Measurements from ENCODE around the gene PAGR1.

The PAGR1 gene

DNA sequence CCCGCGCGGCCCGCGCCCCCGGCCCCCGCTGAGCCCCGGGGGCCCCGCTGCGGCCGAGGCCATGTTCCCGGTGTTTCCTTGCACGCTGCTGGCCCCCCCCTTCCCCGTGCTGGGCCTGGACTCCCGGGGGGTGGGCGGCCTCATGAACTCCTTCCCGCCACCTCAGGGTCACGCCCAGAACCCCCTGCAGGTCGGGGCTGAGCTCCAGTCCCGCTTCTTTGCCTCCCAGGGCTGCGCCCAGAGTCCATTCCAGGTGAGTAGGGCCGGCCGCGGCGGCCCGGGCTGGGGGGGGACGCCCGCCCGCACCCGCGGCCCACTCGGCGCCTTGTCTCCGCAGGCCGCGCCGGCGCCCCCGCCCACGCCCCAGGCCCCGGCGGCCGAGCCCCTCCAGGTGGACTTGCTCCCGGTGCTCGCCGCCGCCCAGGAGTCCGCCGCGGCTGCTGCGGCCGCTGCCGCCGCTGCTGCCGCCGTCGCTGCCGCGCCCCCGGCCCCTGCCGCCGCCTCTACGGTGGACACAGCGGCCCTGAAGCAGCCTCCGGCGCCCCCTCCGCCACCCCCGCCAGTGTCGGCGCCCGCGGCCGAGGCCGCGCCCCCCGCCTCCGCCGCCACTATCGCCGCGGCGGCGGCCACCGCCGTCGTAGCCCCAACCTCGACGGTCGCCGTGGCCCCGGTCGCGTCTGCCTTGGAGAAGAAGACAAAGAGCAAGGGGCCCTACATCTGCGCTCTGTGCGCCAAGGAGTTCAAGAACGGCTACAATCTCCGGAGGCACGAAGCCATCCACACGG, 9.1 kb upstream of the PAGR1 start:
- H3K36me3 ChIP-seq (ENCODE audit: control insufficient read depth in 2 of 2, insufficient read depth in 2 of 2, low read length in 2 of 2): peaks cover 21 to 24% of the 10 kb centered on the region in 2 donors
- peaks cover 42 to 46% of the 10 kb centered on the region in 2 donors for H3K4me1 ChIP-seq (ENCODE audit: control insufficient read depth in 2 of 2, insufficient read depth in 2 of 2, low read length in 2 of 2)
- H3K4me3 ChIP-seq (ENCODE audit: low read length in 2 of 2): peak overlapping the region; percentile 69 to 82
- H3K9ac ChIP-seq (ENCODE audit: low read depth in 1 of 2, low read length in 2 of 2): peak overlapping the region; percentile 74 to 88
- no peaks in the 10 kb centered on the region for H3K9me3 ChIP-seq (ENCODE audit: control insufficient read depth in 2 of 2, low read length in 2 of 2)
- no peaks in the 10 kb centered on the region for H3K27me3 ChIP-seq (ENCODE audit: control insufficient read depth in 2 of 2, insufficient read depth in 2 of 2, low read length in 2 of 2)
- peak overlapping the region; percentile 94 to 97 for H3K27ac ChIP-seq (ENCODE audit: low read depth in 2 of 2, low read length in 2 of 2)

GRCh38 chr16:29807426-29808218, 8.3 kb upstream of the PAGR1 start:
- peaks cover 48 to 52% of the 10 kb centered on the region in 2 donors for H3K4me1 ChIP-seq (ENCODE audit: control insufficient read depth in 2 of 2, insufficient read depth in 2 of 2, low read length in 2 of 2)
- H3K27ac ChIP-seq (ENCODE audit: low read depth in 2 of 2, low read length in 2 of 2): peak overlapping the region; percentile 94 to 97
- peak overlapping the region; percentile 69 to 82 for H3K4me3 ChIP-seq (ENCODE audit: low read length in 2 of 2)
- H3K36me3 ChIP-seq (ENCODE audit: control insufficient read depth in 2 of 2, insufficient read depth in 2 of 2, low read length in 2 of 2): peaks cover 18 to 19% of the 10 kb centered on the region in 2 donors
- no peaks in the 10 kb centered on the region for H3K9me3 ChIP-seq (ENCODE audit: control insufficient read depth in 2 of 2, low read length in 2 of 2)
- H3K27me3 ChIP-seq (ENCODE audit: control insufficient read depth in 2 of 2, insufficient read depth in 2 of 2, low read length in 2 of 2): no peaks in the 10 kb centered on the region
- peak overlapping the region; percentile 48 to 88 for H3K9ac ChIP-seq (ENCODE audit: low read depth in 1 of 2, low read length in 2 of 2)

GRCh38 chr16:29808219-29808900, 7.6 kb upstream of the PAGR1 start:
- Histone ChIP-seq H3K9ac (ENCODE audit: low read depth in 1 of 2, low read length in 2 of 2) (peak overlapping the region; percentile 48 to 88), H3K9me3 (ENCODE audit: control insufficient read depth in 2 of 2, low read length in 2 of 2) (no peaks in the 10 kb centered on the region), H3K27ac (ENCODE audit: low read depth in 2 of 2, low read length in 2 of 2) (peak overlapping the region; percentile 94 to 97), H3K4me1 (ENCODE audit: control insufficient read depth in 2 of 2, insufficient read depth in 2 of 2, low read length in 2 of 2) (peaks cover 50 to 55% of the 10 kb centered on the region in 2 donors), H3K27me3 (ENCODE audit: control insufficient read depth in 2 of 2, insufficient read depth in 2 of 2, low read length in 2 of 2) (no peaks in the 10 kb centered on the region), H3K36me3 (ENCODE audit: control insufficient read depth in 2 of 2, insufficient read depth in 2 of 2, low read length in 2 of 2) (peaks cover 13 to 17% of the 10 kb centered on the region in 2 donors), H3K4me3 (ENCODE audit: low read length in 2 of 2) (peak overlapping the region; percentile 69 to 82)

DNA sequence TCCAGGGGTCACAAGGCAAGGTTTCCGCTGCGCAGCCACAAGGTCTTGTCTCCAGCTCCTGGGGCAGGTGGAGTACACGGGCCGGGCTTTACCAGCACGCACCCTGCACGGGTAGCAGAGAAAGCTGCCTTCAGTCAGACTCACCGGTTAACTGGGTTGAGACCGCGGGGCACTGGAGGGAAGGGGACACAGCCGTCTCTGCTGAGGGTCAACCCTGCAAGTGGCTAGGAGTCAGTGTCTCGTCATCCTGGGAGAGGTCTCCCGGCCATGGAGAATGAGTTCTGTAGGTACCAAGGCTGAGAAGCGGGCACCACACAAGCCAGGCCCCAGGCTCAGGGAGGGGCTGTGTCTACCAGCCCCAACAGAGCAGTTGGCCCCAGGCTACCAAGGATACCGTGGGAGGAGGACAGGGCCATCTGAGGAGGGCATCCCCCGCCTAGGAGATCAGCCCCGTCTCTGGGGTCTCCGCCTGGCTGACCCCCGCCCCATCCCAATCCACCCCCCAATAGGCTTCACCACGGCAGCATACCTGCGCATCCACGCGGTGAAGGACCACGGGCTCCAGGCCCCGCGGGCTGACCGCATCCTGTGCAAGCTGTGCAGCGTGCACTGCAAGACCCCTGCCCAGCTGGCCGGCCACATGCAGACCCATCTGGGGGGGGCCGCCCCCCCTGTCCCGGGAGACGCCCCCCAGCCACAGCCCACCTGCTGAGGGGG, 6.8 kb upstream of the PAGR1 start:
- peak overlapping the region; percentile 69 to 82 for H3K4me3 ChIP-seq (ENCODE audit: low read length in 2 of 2)
- H3K27me3 ChIP-seq (ENCODE audit: control insufficient read depth in 2 of 2, insufficient read depth in 2 of 2, low read length in 2 of 2): no peaks in the 10 kb centered on the region
- H3K9ac ChIP-seq (ENCODE audit: low read depth in 1 of 2, low read length in 2 of 2): no peak overlapping the region
- H3K36me3 ChIP-seq (ENCODE audit: control insufficient read depth in 2 of 2, insufficient read depth in 2 of 2, low read length in 2 of 2): peaks cover 13 to 17% of the 10 kb centered on the region in 2 donors
- peaks cover 55 to 56% of the 10 kb centered on the region in 2 donors for H3K4me1 ChIP-seq (ENCODE audit: control insufficient read depth in 2 of 2, insufficient read depth in 2 of 2, low read length in 2 of 2)
- H3K9me3 ChIP-seq (ENCODE audit: control insufficient read depth in 2 of 2, low read length in 2 of 2): no peaks in the 10 kb centered on the region
- H3K27ac ChIP-seq (ENCODE audit: low read depth in 2 of 2, low read length in 2 of 2): peak overlapping the region in 1 of 2 donors; percentile 85

GRCh38 chr16:29809850-29810698, 5.9 kb upstream of the PAGR1 start:
- Histone ChIP-seq H3K4me1 (ENCODE audit: control insufficient read depth in 2 of 2, insufficient read depth in 2 of 2, low read length in 2 of 2) (peaks cover 52 to 55% of the 10 kb centered on the region in 2 donors), H3K27ac (ENCODE audit: low read depth in 2 of 2, low read length in 2 of 2) (peak overlapping the region; percentile 80 to 85), H3K9me3 (ENCODE audit: control insufficient read depth in 2 of 2, low read length in 2 of 2) (no peaks in the 10 kb centered on the region), H3K9ac (ENCODE audit: low read depth in 1 of 2, low read length in 2 of 2) (no peak overlapping the region), H3K4me3 (ENCODE audit: low read length in 2 of 2) (no peak overlapping the region), H3K27me3 (ENCODE audit: control insufficient read depth in 2 of 2, insufficient read depth in 2 of 2, low read length in 2 of 2) (no peaks in the 10 kb centered on the region), H3K36me3 (ENCODE audit: control insufficient read depth in 2 of 2, insufficient read depth in 2 of 2, low read length in 2 of 2) (peaks cover 13 to 17% of the 10 kb centered on the region in 2 donors)

GRCh38 chr16:29810699-29811169, 5.2 kb upstream of the PAGR1 start:
- Histone ChIP-seq H3K27me3 (ENCODE audit: control insufficient read depth in 2 of 2, insufficient read depth in 2 of 2, low read length in 2 of 2) (no peaks in the 10 kb centered on the region), H3K9ac (ENCODE audit: low read depth in 1 of 2, low read length in 2 of 2) (no peak overlapping the region), H3K36me3 (ENCODE audit: control insufficient read depth in 2 of 2, insufficient read depth in 2 of 2, low read length in 2 of 2) (peaks cover 13 to 17% of the 10 kb centered on the region in 2 donors), H3K4me1 (ENCODE audit: control insufficient read depth in 2 of 2, insufficient read depth in 2 of 2, low read length in 2 of 2) (peaks cover 56 to 57% of the 10 kb centered on the region in 2 donors), H3K9me3 (ENCODE audit: control insufficient read depth in 2 of 2, low read length in 2 of 2) (no peaks in the 10 kb centered on the region), H3K27ac (ENCODE audit: low read depth in 2 of 2, low read length in 2 of 2) (peak overlapping the region; percentile 80 to 85), H3K4me3 (ENCODE audit: low read length in 2 of 2) (peak overlapping the region; percentile 24 to 70)

GRCh38 chr16:29811170-29811895, 4.6 kb upstream of the PAGR1 start:
- peak overlapping the region; percentile 57 to 61 for H3K9ac ChIP-seq (ENCODE audit: low read depth in 1 of 2, low read length in 2 of 2)
- H3K9me3 ChIP-seq (ENCODE audit: control insufficient read depth in 2 of 2, low read length in 2 of 2): no peaks in the 10 kb centered on the region
- H3K36me3 ChIP-seq (ENCODE audit: control insufficient read depth in 2 of 2, insufficient read depth in 2 of 2, low read length in 2 of 2): peaks cover 13 to 17% of the 10 kb centered on the region in 2 donors
- H3K4me3 ChIP-seq (ENCODE audit: low read length in 2 of 2): peak overlapping the region; percentile 65 to 70
- H3K27ac ChIP-seq (ENCODE audit: low read depth in 2 of 2, low read length in 2 of 2): peak overlapping the region; percentile 80 to 85
- H3K4me1 ChIP-seq (ENCODE audit: control insufficient read depth in 2 of 2, insufficient read depth in 2 of 2, low read length in 2 of 2): peaks cover 56 to 57% of the 10 kb centered on the region in 2 donors
- H3K27me3 ChIP-seq (ENCODE audit: control insufficient read depth in 2 of 2, insufficient read depth in 2 of 2, low read length in 2 of 2): no peaks in the 10 kb centered on the region

DNA sequence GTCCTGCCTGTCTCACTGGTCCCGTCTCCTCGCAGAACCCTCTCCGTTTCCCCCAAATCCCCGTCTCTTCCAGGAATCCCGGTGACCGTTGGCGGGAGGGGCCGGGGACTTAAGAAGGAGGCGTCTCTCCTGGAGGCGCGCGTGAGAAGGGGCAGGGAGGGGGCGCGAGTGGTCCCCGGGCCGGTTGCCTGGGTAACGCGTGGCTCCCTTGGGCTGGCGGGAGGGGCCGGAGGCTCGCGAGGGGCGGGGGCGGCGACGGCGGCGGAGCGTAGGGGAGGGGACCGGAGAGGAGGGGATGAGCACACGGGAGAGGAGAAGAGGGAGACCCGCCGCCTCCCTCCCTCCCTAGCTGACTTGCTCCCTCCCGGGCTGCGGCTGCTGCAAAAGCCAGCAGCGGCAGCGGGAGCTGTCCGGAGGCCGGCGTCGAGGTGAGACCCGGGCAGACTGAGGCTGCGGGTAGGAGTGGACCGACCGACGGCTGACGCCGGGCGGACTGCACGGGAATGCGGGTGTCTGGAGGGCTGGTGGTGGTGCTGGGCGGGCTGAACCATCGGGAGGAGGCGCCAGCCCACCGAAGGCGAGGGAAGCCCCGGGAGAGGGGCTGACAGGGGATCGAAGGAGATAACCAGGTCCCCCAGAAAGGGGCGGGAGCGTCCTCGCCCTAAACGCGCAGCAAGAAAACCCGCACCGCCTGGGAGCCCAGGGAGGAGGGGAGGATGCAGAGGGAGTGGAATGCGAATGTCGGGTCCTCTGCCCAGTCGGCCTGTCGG, 3.9 kb upstream of the PAGR1 start, which contains the start of gene PRRT2:
PRRT2 (plus strand) TSS at position 298 of the 770 bp plus-strand sequence. CDS start 862 bp downstream, outside the sequence.
- Histone ChIP-seq H3K4me3 (ENCODE audit: low read length in 2 of 2) (peak within 1 kb of the TSS; percentile 65 to 70), H3K36me3 (ENCODE audit: control insufficient read depth in 2 of 2, insufficient read depth in 2 of 2, low read length in 2 of 2) (peaks cover 13 to 17% of the 10 kb centered on the region in 2 donors), H3K9ac (ENCODE audit: low read depth in 1 of 2, low read length in 2 of 2) (peak within 1 kb of the TSS; percentile 57 to 61), H3K9me3 (ENCODE audit: control insufficient read depth in 2 of 2, low read length in 2 of 2) (no peaks in the 10 kb centered on the region), H3K27ac (ENCODE audit: low read depth in 2 of 2, low read length in 2 of 2) (peak within 1 kb of the TSS; percentile 80 to 85), H3K4me1 (ENCODE audit: control insufficient read depth in 2 of 2, insufficient read depth in 2 of 2, low read length in 2 of 2) (peaks cover 60 to 62% of the 10 kb centered on the region in 2 donors), H3K27me3 (ENCODE audit: control insufficient read depth in 2 of 2, insufficient read depth in 2 of 2, low read length in 2 of 2) (no peaks in the 10 kb centered on the region)
